Fibroblast of lung (primary cell): Measurements from ENCODE around the gene POMGNT1. TPM values are rescaled to one million over a fixed set of nuclear protein-coding genes. Genes with fewer than 3 reads are reported as not detected.

Source experiments
- DNase-seq, 2 donors: peaks; one replicate each; pipeline versions ENCODE4 v3.0.0 to v3.0.0-alpha.2; 2010; ENCODE audit warnings: low read depth in 2 of 2
- H2AFZ ChIP-seq: 2 replicates; pipeline ENCODE4 v1.5.1; 2012; ENCODE audit warnings: low read length, control low read depth, inconsistent platforms
- H3K27ac ChIP-seq: 2 replicates; pipeline ENCODE4 v1.5.1; 2011; ENCODE audit warnings: low read length, control low read depth; ENCODE audit not compliant: insufficient read depth
- H3K27me3 ChIP-seq: 2 replicates; pipeline ENCODE4 v1.5.1; 2011; ENCODE audit warnings: mild to moderate bottlenecking, low read length; ENCODE audit not compliant: control insufficient read depth, insufficient read depth
- H3K36me3 ChIP-seq: 2 replicates; pipeline ENCODE4 v1.5.1; 2011; ENCODE audit warnings: low read length; ENCODE audit not compliant: control insufficient read depth, insufficient read depth
- H3K4me1 ChIP-seq: 2 replicates; pipeline ENCODE4 v1.5.1; 2011; ENCODE audit warnings: low read length; ENCODE audit not compliant: control insufficient read depth, insufficient read depth; ENCODE audit errors: extremely low read depth
- H3K4me2 ChIP-seq: 2 replicates; pipeline ENCODE4 v1.5.1; 2011; ENCODE audit warnings: low read length, control low read depth; ENCODE audit not compliant: insufficient read depth; ENCODE audit errors: extremely low read depth
- H3K4me3 ChIP-seq, 4 experiments: fragments of 200-600 bp in 1 of 4; sonication (generic) in 1 of 4; replicated peaks in 1 of 4; 2 replicates each; pipeline ENCODE4 v1.5.1; 2011 to 2016; ENCODE audit warnings: low read length in 4 of 4, low read depth in 3 of 4, mild to moderate bottlenecking in 3 of 4, control low read depth in 2 of 4, inconsistent platforms in 1 of 4, mixed read lengths in 1 of 4; ENCODE audit not compliant: insufficient read depth in 1 of 4; ENCODE audit errors: control extremely low read depth in 1 of 4
- H3K79me2 ChIP-seq: 2 replicates; pipeline ENCODE4 v1.5.1; 2012; ENCODE audit warnings: mild to moderate bottlenecking, low read length, inconsistent platforms; ENCODE audit not compliant: control insufficient read depth, insufficient read depth
- H3K9ac ChIP-seq: 2 replicates; pipeline ENCODE4 v1.5.1; 2011; ENCODE audit warnings: mild to moderate bottlenecking, low read length, control low read depth; ENCODE audit not compliant: insufficient read depth
- H3K9me3 ChIP-seq: 2 replicates; pipeline ENCODE4 v1.5.1; 2012; ENCODE audit warnings: low read depth, low read length; ENCODE audit not compliant: control insufficient read depth, insufficient read depth
- H4K20me1 ChIP-seq: 2 replicates; pipeline ENCODE4 v1.5.1; 2011; ENCODE audit warnings: low read length; ENCODE audit not compliant: control insufficient read depth, insufficient read depth; ENCODE audit errors: extremely low read depth
- CTCF ChIP-seq, 2 donors: IDR thresholded peaks in 1 of 2; conservative IDR thresholded peaks in 1 of 2; 1 replicate in 1 of 2; 2 replicates in 1 of 2; pipeline ENCODE4 v1.5.1; 2011 to 2012; ENCODE audit warnings: low read length in 2 of 2, control low read depth in 1 of 2, inconsistent platforms in 1 of 2, low read depth in 1 of 2, mild to moderate bottlenecking in 1 of 2
- EZH2 ChIP-seq: IDR thresholded peaks from 2 replicates; pipeline ENCODE4 v1.5.1; 2012; ENCODE audit warnings: low read length, control low read depth, mild to moderate bottlenecking; ENCODE audit errors: missing control alignments
- polyA plus RNA-seq, 2 donors: library from polyadenylated mRNA; depleted of rRNA in 1 of 2; stranded (reverse) in 1 of 2; unstranded in 1 of 2; fragments of >200 nt; gene quantifications; 2 replicates each; pipeline ENCODE4 v1.2.1, GENCODE V29; 2011 to 2012; ENCODE audit warnings: missing spikeins in 1 of 2
- total RNA-seq: library from RNA; depleted of rRNA; stranded (reverse); fragments of >200 nt; gene quantifications from 2 replicates; pipeline ENCODE4 v1.2.1, GENCODE V29; 2014

Gene POMGNT1
- total and polyA plus RNA-seq, 2 donors (not counting 1 experiment from before 2014, with no cell fraction given) = 42.2 to 51.7 TPM

- DNase-seq = no peak
- peaks cover 17% of the 10 kb centered on the region for H3K36me3 ChIP-seq
- no peak for TF ChIP-seq EZH2
- TF ChIP-seq CTCF (conservative IDR thresholded peaks at IDR 0.05 in 1 of 2, IDR thresholded peaks at IDR 0.05 in 1 of 2; ENCODE audit: low read depth in 1 of 2, low read length in 2 of 2) = no peak
- H3K27ac ChIP-seq = no peak overlapping the region
- H2AFZ ChIP-seq = no peak overlapping the region
- H4K20me1 ChIP-seq = no peaks in the 10 kb centered on the region
- H3K4me1 ChIP-seq = no peaks in the 10 kb centered on the region
- no peak overlapping the region for H3K9ac ChIP-seq
- H3K79me2 ChIP-seq = no peaks in the 10 kb centered on the region
- H3K27me3 ChIP-seq = no peaks in the 10 kb centered on the region
- no peak overlapping the region for H3K4me3 ChIP-seq
- no peaks in the 10 kb centered on the region for H3K9me3 ChIP-seq
- H3K4me2 ChIP-seq = no peak overlapping the region
Measured at GRCh38 chr1:46191033-46191701, 7.1 kb downstream of the POMGNT1 start.

GRCh38 chr1:46190539-46190938 is 7.7 kb downstream of the POMGNT1 start:
- Histone ChIP-seq H3K9ac (no peak overlapping the region), H3K4me2 (no peak overlapping the region), H3K4me3 (no peak overlapping the region), H3K9me3 (no peaks in the 10 kb centered on the region), H3K4me1 (no peaks in the 10 kb centered on the region), H2AFZ (no peak overlapping the region), H3K27ac (no peak overlapping the region), H4K20me1 (no peaks in the 10 kb centered on the region), H3K79me2 (no peaks in the 10 kb centered on the region), H3K27me3 (no peaks in the 10 kb centered on the region), H3K36me3 (peaks cover 13% of the 10 kb centered on the region)
- DNase-seq = no peak
- TF ChIP-seq EZH2 (no peak), CTCF (conservative IDR thresholded peaks at IDR 0.05 in 1 of 2, IDR thresholded peaks at IDR 0.05 in 1 of 2; ENCODE audit: low read depth in 1 of 2, low read length in 2 of 2) (no peak)

GRCh38 chr1:46188295-46189030 is 9.8 kb downstream of the POMGNT1 start:
- Histone ChIP-seq H3K9ac (no peak overlapping the region), H3K9me3 (no peaks in the 10 kb centered on the region), H3K36me3 (peaks cover 13% of the 10 kb centered on the region), H3K4me2 (no peak overlapping the region), H3K4me1 (peaks cover 2% of the 10 kb centered on the region), H3K79me2 (no peaks in the 10 kb centered on the region), H3K4me3 (no peak overlapping the region), H2AFZ (no peak overlapping the region), H3K27me3 (no peaks in the 10 kb centered on the region), H4K20me1 (no peaks in the 10 kb centered on the region), H3K27ac (no peak overlapping the region)
- DNase-seq = no peak
- TF ChIP-seq EZH2 (no peak), CTCF (conservative IDR thresholded peaks at IDR 0.05 in 1 of 2, IDR thresholded peaks at IDR 0.05 in 1 of 2; ENCODE audit: low read depth in 1 of 2, low read length in 2 of 2) (no peak)
